Astrocyte (in vitro differentiated cells and primary cell): ENCODE measurements around the gene SOAT2. TPM values are rescaled to one million over a fixed set of nuclear protein-coding genes. Genes with fewer than 3 reads are reported as not detected.

ENCODE experiments used
- DNase-seq: peaks from one replicate; pipeline ENCODE4 v3.0.0-alpha.2; 2010; ENCODE audit warnings: low read depth
- FAIRE-seq: peaks from 2 replicates; lab custom pipeline; 2011; peaks lifted over from hg19 to GRCh38; lab: Jason Lieb, UNC
- H2AFZ ChIP-seq: 2 replicates; pipeline ENCODE4 v1.6.0; 2012; ENCODE audit warnings: low read depth, low read length, inconsistent platforms
- H3K27ac ChIP-seq: 2 replicates; pipeline ENCODE4 v1.5.1; 2011; ENCODE audit warnings: low read depth, low read length, inconsistent platforms
- H3K27me3 ChIP-seq: 2 replicates; pipeline ENCODE4 v1.6.0; 2011; ENCODE audit warnings: low read length, inconsistent platforms; ENCODE audit not compliant: insufficient read depth
- H3K36me3 ChIP-seq: 2 replicates; pipeline ENCODE4 v1.5.1; 2011; ENCODE audit warnings: low read length, inconsistent platforms; ENCODE audit not compliant: insufficient read depth
- H3K4me1 ChIP-seq: 2 replicates; pipeline ENCODE4 v1.5.1; 2011; ENCODE audit warnings: low read length, inconsistent platforms; ENCODE audit not compliant: insufficient read depth
- H3K4me2 ChIP-seq: 2 replicates; pipeline ENCODE4 v1.6.0; 2012; ENCODE audit warnings: low read length, inconsistent platforms
- H3K4me3 ChIP-seq: 2 replicates; pipeline ENCODE4 v1.5.1; 2011; ENCODE audit warnings: low read depth, mild to moderate bottlenecking, low read length, inconsistent platforms; ENCODE audit not compliant: insufficient read depth
- H3K79me2 ChIP-seq: 2 replicates; pipeline ENCODE4 v1.6.0; 2012; ENCODE audit warnings: mild to moderate bottlenecking, low read length, inconsistent platforms; ENCODE audit not compliant: insufficient read depth
- H3K9ac ChIP-seq: 2 replicates; pipeline ENCODE4 v1.6.0; 2012; ENCODE audit warnings: mild to moderate bottlenecking, low read length, inconsistent platforms
- H3K9me3 ChIP-seq: 2 replicates; pipeline ENCODE4 v1.5.1; 2012; ENCODE audit warnings: low read depth, mild to moderate bottlenecking, low read length, inconsistent platforms; ENCODE audit not compliant: insufficient read depth
- H4K20me1 ChIP-seq: 2 replicates; pipeline ENCODE4 v1.6.0; 2012; ENCODE audit warnings: low read length, inconsistent platforms; ENCODE audit not compliant: insufficient read depth
- H3K27ac Mint-ChIP-seq: one replicate; pipeline ENCODE4 v1.8.0; 2021; ENCODE audit warnings: mild to moderate bottlenecking, mixed read lengths; ENCODE audit not compliant: unreplicated experiment
- H3K27me3 Mint-ChIP-seq: one replicate; pipeline ENCODE4 v1.8.0; 2021; ENCODE audit warnings: low read depth, mixed read lengths; ENCODE audit not compliant: unreplicated experiment
- H3K36me3 Mint-ChIP-seq: one replicate; pipeline ENCODE4 v1.8.0; 2021; ENCODE audit warnings: low read depth, mixed read lengths; ENCODE audit not compliant: unreplicated experiment
- H3K4me1 Mint-ChIP-seq: one replicate; pipeline ENCODE4 v1.8.0; 2021; ENCODE audit warnings: low read depth, mixed read lengths; ENCODE audit not compliant: unreplicated experiment
- H3K4me3 Mint-ChIP-seq: one replicate; pipeline ENCODE4 v1.8.0; 2021; ENCODE audit warnings: mild to moderate bottlenecking, moderate library complexity, mixed read lengths; ENCODE audit not compliant: unreplicated experiment
- H3K9me3 Mint-ChIP-seq: one replicate; pipeline ENCODE4 v1.8.0; 2021; ENCODE audit warnings: mild to moderate bottlenecking, mixed read lengths; ENCODE audit not compliant: unreplicated experiment
- EZH2 ChIP-seq: IDR thresholded peaks from 2 replicates; pipeline ENCODE4 v1.6.1; 2012; ENCODE audit warnings: mild to moderate bottlenecking, low read length, inconsistent platforms; ENCODE audit not compliant: insufficient read depth
- total RNA-seq: library from RNA; stranded (reverse); gene quantifications from 2 replicates; pipeline ENCODE4 v1.2.1, GENCODE V29; 2021
- TF ChIP-seq, protein P1 (sequence below): IDR thresholded peaks from 2 replicates; pipeline ENCODE4 v1.5.1; 2011; ENCODE audit warnings: low read depth, mild to moderate bottlenecking, inconsistent platforms, low read length, moderate library complexity; ENCODE audit not compliant: insufficient read depth

SOAT2 gene
- total RNA-seq, 1 donor from 2014 or later: not detected

DNA sequence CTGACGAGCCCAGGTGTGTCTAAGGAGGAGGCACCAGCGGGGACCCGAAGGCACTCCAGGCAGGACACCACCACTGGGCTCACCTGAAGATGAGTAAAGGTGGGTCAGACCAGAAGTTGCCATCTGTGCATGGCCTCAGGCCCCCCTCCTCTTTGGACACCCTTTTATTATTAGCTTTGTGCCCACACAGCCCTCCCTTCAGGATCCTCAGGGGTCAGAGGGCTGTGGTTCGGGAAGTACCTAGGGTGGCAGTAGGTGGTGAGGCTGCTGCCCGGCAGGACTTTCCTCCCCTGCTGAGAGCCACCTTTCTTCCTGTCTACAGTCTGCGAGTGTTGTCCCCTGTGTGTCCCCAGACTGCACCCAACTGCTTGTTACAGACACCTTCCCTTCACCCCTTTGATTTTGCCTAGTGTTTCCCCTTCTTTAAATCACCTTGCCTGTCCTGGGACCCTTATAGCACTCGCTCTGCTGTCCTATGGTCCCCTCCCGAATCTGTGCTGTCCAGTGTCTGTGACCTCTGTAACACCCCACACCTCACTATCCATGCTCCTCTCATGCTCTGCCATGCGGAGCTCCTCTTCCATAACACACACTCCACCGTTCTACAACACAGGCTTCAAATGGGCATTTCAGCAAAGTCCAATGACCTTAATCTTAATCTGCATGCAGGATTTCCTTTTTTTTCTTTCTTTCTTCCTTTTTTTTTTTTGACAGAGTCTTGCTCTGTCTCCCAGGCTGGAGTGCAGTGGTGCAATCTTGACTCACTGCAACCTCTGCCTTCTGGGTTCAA, 25.7 kb downstream of the SOAT2 start:
- no peak for FAIRE-seq
- Histone ChIP-seq H3K79me2 (no peaks in the 10 kb centered on the region), H3K4me2 (no peak overlapping the region), H4K20me1 (no peaks in the 10 kb centered on the region), H3K9me3 (no peaks in the 10 kb centered on the region), H3K36me3 (no peaks in the 10 kb centered on the region), H3K4me1 (peaks cover 3% of the 10 kb centered on the region), H3K27ac (no peak overlapping the region), H3K27me3 (no peaks in the 10 kb centered on the region), H2AFZ (no peak overlapping the region), H3K9ac (no peak overlapping the region), H3K4me3 (no peak overlapping the region)
- TF ChIP-seq, protein P1, sequence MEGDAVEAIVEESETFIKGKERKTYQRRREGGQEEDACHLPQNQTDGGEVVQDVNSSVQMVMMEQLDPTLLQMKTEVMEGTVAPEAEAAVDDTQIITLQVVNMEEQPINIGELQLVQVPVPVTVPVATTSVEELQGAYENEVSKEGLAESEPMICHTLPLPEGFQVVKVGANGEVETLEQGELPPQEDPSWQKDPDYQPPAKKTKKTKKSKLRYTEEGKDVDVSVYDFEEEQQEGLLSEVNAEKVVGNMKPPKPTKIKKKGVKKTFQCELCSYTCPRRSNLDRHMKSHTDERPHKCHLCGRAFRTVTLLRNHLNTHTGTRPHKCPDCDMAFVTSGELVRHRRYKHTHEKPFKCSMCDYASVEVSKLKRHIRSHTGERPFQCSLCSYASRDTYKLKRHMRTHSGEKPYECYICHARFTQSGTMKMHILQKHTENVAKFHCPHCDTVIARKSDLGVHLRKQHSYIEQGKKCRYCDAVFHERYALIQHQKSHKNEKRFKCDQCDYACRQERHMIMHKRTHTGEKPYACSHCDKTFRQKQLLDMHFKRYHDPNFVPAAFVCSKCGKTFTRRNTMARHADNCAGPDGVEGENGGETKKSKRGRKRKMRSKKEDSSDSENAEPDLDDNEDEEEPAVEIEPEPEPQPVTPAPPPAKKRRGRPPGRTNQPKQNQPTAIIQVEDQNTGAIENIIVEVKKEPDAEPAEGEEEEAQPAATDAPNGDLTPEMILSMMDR: no peak
- TF ChIP-seq EZH2: no peak
- Mint-ChIP-seq H3K27me3 (peaks cover 15% of the 10 kb centered on the region), H3K27ac (no peak overlapping the region), H3K9me3 (no peaks in the 10 kb centered on the region), H3K36me3 (no peaks in the 10 kb centered on the region), H3K4me1 (peaks cover 1% of the 10 kb centered on the region), H3K4me3 (no peak overlapping the region)
- no peak for DNase-seq

DNA sequence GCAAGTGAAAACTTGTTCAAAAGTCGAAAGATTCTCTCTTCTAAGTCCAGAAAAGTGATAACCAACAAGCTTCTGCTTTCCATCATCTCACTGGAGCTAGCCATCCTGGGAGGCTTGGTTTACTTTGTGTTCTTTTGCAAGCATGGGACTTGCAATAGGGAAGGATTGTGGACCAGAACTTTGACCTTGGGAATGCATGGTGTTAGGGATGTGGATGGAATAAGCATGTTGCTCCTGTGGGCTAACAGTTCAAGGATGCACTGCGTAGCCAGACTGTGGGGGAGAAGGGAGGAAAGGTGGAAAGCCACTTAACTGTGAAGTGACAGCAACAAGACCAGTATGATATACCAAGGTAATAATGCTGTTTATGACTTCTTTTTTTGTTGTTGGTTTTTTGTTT, 28.6 kb downstream of the SOAT2 start:
- no peaks in the 10 kb centered on the region for H3K36me3 Mint-ChIP-seq
- FAIRE-seq: no peak
- H3K27ac Mint-ChIP-seq: no peak overlapping the region

More for the DNA sequence above, 28.6 kb downstream of the SOAT2 start:
- H3K4me3 Mint-ChIP-seq: no peak overlapping the region
- Histone ChIP-seq H3K27ac (no peak overlapping the region), H4K20me1 (no peaks in the 10 kb centered on the region), H3K27me3 (peaks cover 2% of the 10 kb centered on the region), H2AFZ (no peak overlapping the region), H3K4me3 (no peak overlapping the region), H3K9me3 (peaks cover 2% of the 10 kb centered on the region), H3K36me3 (no peaks in the 10 kb centered on the region), H3K9ac (no peak overlapping the region), H3K4me1 (no peaks in the 10 kb centered on the region), H3K4me2 (no peak overlapping the region), H3K79me2 (no peaks in the 10 kb centered on the region)
- no peak for DNase-seq
- peaks cover 18% of the 10 kb centered on the region for H3K27me3 Mint-ChIP-seq
- TF ChIP-seq, protein P1: no peak
- TF ChIP-seq EZH2: no peak
- H3K9me3 Mint-ChIP-seq: peaks cover 4% of the 10 kb centered on the region
- H3K4me1 Mint-ChIP-seq: no peaks in the 10 kb centered on the region
